Endothelial cell of umbilical vein (primary cell): ENCODE results near the gene CELSR1. TPM values are rescaled to one million over a fixed set of nuclear protein-coding genes. Genes with fewer than 3 reads are reported as not detected.

Experiments
- BruUV-seq: library from RNA; stranded (reverse); fragments of 400-500 nt; replicated peaks from 2 replicates; lab custom pipeline; 2021; lab: Mats Ljungman, UMichigan
- CTCF ChIA-PET: fragments of 300-600, 350-600 bp; sonication (Branson Sonifier 250); formaldehyde crosslinking; loops from one replicate; lab custom pipeline; 2021; ENCODE audit warnings: antibody characterized with exemption, inconsistent platforms; lab: Charles Lee
- POLR2A ChIA-PET: fragments of 300-600, 350-600 bp; sonication (Branson Sonifier 250); formaldehyde crosslinking; loops from one replicate; lab custom pipeline; 2021; ENCODE audit warnings: antibody characterized with exemption, inconsistent platforms; lab: Charles Lee
- DNase-seq: peaks from one replicate; pipeline ENCODE4 v3.0.0-alpha.2; 2011; ENCODE audit warnings: low read depth, low spot score
- FAIRE-seq: peaks from 2 replicates; lab custom pipeline; 2011; peaks lifted over from hg19 to GRCh38; lab: Jason Lieb, UNC
- H2AFZ ChIP-seq: 2 replicates; pipeline ENCODE4 v1.6.0; 2012; ENCODE audit warnings: low read depth, low read length, control low read depth, inconsistent platforms
- H3K27ac ChIP-seq: 2 replicates; pipeline ENCODE4 v1.5.1; 2011; ENCODE audit warnings: low read depth, mild to moderate bottlenecking, control low read depth, low read length, moderate library complexity; ENCODE audit not compliant: insufficient read depth
- H3K27me3 ChIP-seq, 2 experiments: 2 replicates each; pipeline versions ENCODE4 v1.6.0 to v1.6.1; 2011; ENCODE audit warnings: low read length in 2 of 2, mixed read lengths in 1 of 2; ENCODE audit not compliant: control insufficient read depth in 2 of 2, insufficient read depth in 2 of 2
- H3K36me3 ChIP-seq, 2 experiments: 2 replicates in 1 of 2; 3 replicates in 1 of 2; pipeline ENCODE4 v1.5.1; 2011; ENCODE audit warnings: low read length in 2 of 2, mild to moderate bottlenecking in 1 of 2, moderate library complexity in 1 of 2; ENCODE audit not compliant: control insufficient read depth in 2 of 2, insufficient read depth in 2 of 2; ENCODE audit errors: extremely low read depth in 1 of 2
- H3K4me1 ChIP-seq: 3 replicates; pipeline ENCODE4 v1.5.1; 2011; ENCODE audit warnings: mild to moderate bottlenecking, low read length; ENCODE audit not compliant: control insufficient read depth, insufficient read depth; ENCODE audit errors: extremely low read depth
- H3K4me2 ChIP-seq: 2 replicates; pipeline ENCODE4 v1.6.1; 2011; ENCODE audit warnings: low read length, control low read depth, mixed read lengths; ENCODE audit not compliant: insufficient read depth
- H3K4me3 ChIP-seq, 3 experiments: fragments of 200-600 bp in 1 of 3; sonication (generic), shearing (Covaris generic) in 1 of 3; replicated peaks in 1 of 3; 2 replicates each; pipeline ENCODE4 v1.5.1; 2011 to 2016; ENCODE audit warnings: control low read depth in 3 of 3, low read length in 3 of 3, mild to moderate bottlenecking in 2 of 3, inconsistent platforms in 1 of 3, low read depth in 1 of 3, moderate library complexity in 1 of 3; ENCODE audit not compliant: insufficient read depth in 1 of 3
- H3K79me2 ChIP-seq: 2 replicates; pipeline ENCODE4 v1.6.0; 2012; ENCODE audit warnings: low read length, inconsistent platforms; ENCODE audit not compliant: control insufficient read depth, insufficient read depth
- H3K9ac ChIP-seq: replicated peaks from 2 replicates; pipeline ENCODE3; 2011; ENCODE audit warnings: low read length, control low read depth; ENCODE audit not compliant: insufficient read depth; ENCODE audit errors: extremely low read depth
- H3K9me1 ChIP-seq: replicated peaks from 3 replicates; pipeline ENCODE4 v1.6.0; 2011; ENCODE audit warnings: mild to moderate bottlenecking, low read length; ENCODE audit not compliant: control insufficient read depth, insufficient read depth; ENCODE audit errors: extremely low read depth
- H3K9me3 ChIP-seq: replicated peaks from 2 replicates; pipeline ENCODE4 v1.5.1; 2012; ENCODE audit warnings: low read length, inconsistent platforms; ENCODE audit not compliant: control insufficient read depth, insufficient read depth
- H4K20me1 ChIP-seq: replicated peaks from 2 replicates; pipeline ENCODE3; 2011; ENCODE audit warnings: mild to moderate bottlenecking, low read length; ENCODE audit not compliant: control insufficient read depth, insufficient read depth; ENCODE audit errors: extremely low read depth
- EZH2 ChIP-seq: IDR thresholded peaks from 2 replicates; pipeline ENCODE4 v1.6.1; 2012; ENCODE audit warnings: borderline replicate concordance, low read depth, mild to moderate bottlenecking, moderate library complexity, low read length, inconsistent platforms; ENCODE audit not compliant: severe bottlenecking
- FOS ChIP-seq: IDR thresholded peaks from 2 replicates; pipeline ENCODE4 v1.6.1; 2011; ENCODE audit warnings: mild to moderate bottlenecking, low read length, moderate library complexity, borderline replicate concordance; ENCODE audit not compliant: insufficient read depth
- GATA2 ChIP-seq: IDR thresholded peaks from 2 replicates; pipeline ENCODE4 v1.7.0; 2011; ENCODE audit warnings: low read depth, mild to moderate bottlenecking, moderate library complexity, mixed read lengths, low read length; ENCODE audit not compliant: insufficient read length, insufficient read depth
- JUN ChIP-seq: IDR thresholded peaks from 2 replicates; pipeline ENCODE4 v1.6.1; 2011; ENCODE audit warnings: borderline replicate concordance, low read depth; ENCODE audit not compliant: insufficient read length, insufficient read depth
- MYC ChIP-seq: IDR thresholded peaks from one replicate; pipeline ENCODE4 v1.6.1; 2011; ENCODE audit warnings: mild to moderate bottlenecking, low read depth, low read length
- POLR2A ChIP-seq: IDR thresholded peaks from 2 replicates; pipeline ENCODE4 v1.6.1; 2012; ENCODE audit warnings: low read depth, mild to moderate bottlenecking, control low read depth, low read length
- POLR2AphosphoS5 ChIP-seq: IDR thresholded peaks from 2 replicates; pipeline ENCODE4 v1.6.1; 2012; ENCODE audit warnings: low read depth, mild to moderate bottlenecking, control low read depth, low read length, moderate library complexity; ENCODE audit not compliant: insufficient read depth
- dilution Hi-C: fragments of 300-500 bp; cut with MboI; formaldehyde crosslinking; loops from one replicate; pipeline ENCODE4 v1.15.0; 2019; ENCODE audit warnings: low sequenced_read_pairs; ENCODE audit not compliant: extremely low pct_ligation_motif_present
- intact Hi-C: fragments of 100-400 bp; cut with micrococcal nuclease; formaldehyde crosslinking; loops from one replicate; pipeline ENCODE4 v1.10.0; 2022
- polyA plus RNA-seq, 4 experiments: library from polyadenylated mRNA; depleted of rRNA in 3 of 4; stranded (reverse) in 3 of 4; unstranded in 1 of 4; fragments of >200 nt; gene quantifications; 2 replicates each; pipeline versions ENCODE4 v1.2.1 to v1.2.3, GENCODE V29; 2011 to 2012; ENCODE audit warnings: missing spikeins in 1 of 4
- total RNA-seq: library from RNA; stranded (reverse); gene quantifications from 2 replicates; pipeline ENCODE4 v1.2.3, GENCODE V29; 2021
- TF ChIP-seq, protein P1 (sequence below), 2 donors: IDR thresholded peaks; 1 replicate in 1 of 2; 2 replicates in 1 of 2; pipeline ENCODE4 v1.5.1; 2011; ENCODE audit warnings: low read length in 2 of 2, mild to moderate bottlenecking in 2 of 2, moderate library complexity in 2 of 2, control low read depth in 1 of 2, inconsistent platforms in 1 of 2, low read depth in 1 of 2; ENCODE audit not compliant: insufficient read depth in 1 of 2; ENCODE audit errors: extremely low read depth in 1 of 2
- TF ChIP-seq, protein P2 (sequence below): IDR thresholded peaks from 2 replicates; pipeline ENCODE4 v1.6.1; 2011; ENCODE audit not compliant: insufficient read depth, insufficient read length

The CELSR1 gene
- total and polyA plus RNA-seq, 2 donors (not counting 3 experiments of a cell fraction or from before 2014, with no cell fraction given) = 3.7 to 5.4 TPM

DNA sequence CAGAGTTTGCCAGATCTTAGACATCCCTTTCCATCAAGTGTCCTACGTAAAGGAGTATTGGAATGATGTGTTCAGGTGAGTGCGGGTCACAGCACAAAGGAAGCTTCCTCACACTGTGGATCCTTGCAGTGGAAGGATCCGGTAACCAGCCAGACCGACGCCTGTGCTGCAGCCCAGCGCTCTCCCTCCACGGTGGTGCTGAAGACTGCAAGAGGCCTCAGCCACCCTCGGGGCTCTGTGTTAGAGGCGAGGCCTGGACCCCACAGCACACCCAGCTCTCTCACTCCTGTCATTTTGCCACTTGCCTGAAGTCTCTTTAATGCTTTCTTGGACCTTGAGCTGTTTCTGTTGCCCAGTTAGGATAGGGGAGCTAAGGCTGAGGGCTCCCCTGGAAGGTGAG is 199.6 kb downstream of the CELSR1 start:
- H3K9me3 ChIP-seq = no peaks in the 10 kb centered on the region
- no peak overlapping the region for H3K4me3 ChIP-seq
- H3K27me3 ChIP-seq = no peaks in the 10 kb centered on the region
- no peaks in the 10 kb centered on the region for H3K9me1 ChIP-seq
- no peaks in the 10 kb centered on the region for H4K20me1 ChIP-seq
- FAIRE-seq (no peak), DNase-seq (no peak)
- no peak overlapping the region for H3K9ac ChIP-seq
- TF ChIP-seq POLR2AphosphoS5 (no peak), GATA2 (no peak), MYC (no peak), POLR2A (no peak), EZH2 (no peak), JUN (no peak), FOS (no peak)
- TF ChIP-seq, protein P1, sequence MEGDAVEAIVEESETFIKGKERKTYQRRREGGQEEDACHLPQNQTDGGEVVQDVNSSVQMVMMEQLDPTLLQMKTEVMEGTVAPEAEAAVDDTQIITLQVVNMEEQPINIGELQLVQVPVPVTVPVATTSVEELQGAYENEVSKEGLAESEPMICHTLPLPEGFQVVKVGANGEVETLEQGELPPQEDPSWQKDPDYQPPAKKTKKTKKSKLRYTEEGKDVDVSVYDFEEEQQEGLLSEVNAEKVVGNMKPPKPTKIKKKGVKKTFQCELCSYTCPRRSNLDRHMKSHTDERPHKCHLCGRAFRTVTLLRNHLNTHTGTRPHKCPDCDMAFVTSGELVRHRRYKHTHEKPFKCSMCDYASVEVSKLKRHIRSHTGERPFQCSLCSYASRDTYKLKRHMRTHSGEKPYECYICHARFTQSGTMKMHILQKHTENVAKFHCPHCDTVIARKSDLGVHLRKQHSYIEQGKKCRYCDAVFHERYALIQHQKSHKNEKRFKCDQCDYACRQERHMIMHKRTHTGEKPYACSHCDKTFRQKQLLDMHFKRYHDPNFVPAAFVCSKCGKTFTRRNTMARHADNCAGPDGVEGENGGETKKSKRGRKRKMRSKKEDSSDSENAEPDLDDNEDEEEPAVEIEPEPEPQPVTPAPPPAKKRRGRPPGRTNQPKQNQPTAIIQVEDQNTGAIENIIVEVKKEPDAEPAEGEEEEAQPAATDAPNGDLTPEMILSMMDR (IDR thresholded peaks at IDR 0.05; ENCODE audit: extremely low read depth in 1 of 2, insufficient read depth in 1 of 2, low read depth in 1 of 2, low read length in 2 of 2) = no peak
- TF ChIP-seq, protein P2, sequence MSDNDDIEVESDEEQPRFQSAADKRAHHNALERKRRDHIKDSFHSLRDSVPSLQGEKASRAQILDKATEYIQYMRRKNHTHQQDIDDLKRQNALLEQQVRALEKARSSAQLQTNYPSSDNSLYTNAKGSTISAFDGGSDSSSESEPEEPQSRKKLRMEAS = no peak
- intact Hi-C loops (no loop called here), dilution Hi-C loops (no loop called here)
- H3K27ac ChIP-seq = no peak overlapping the region
- peaks cover 32% of the 10 kb centered on the region for H3K79me2 ChIP-seq
- no peak overlapping the region for H2AFZ ChIP-seq
- BruUV-seq = no TSS peak
- peaks cover 9 to 23% of the 10 kb centered on the region in 2 experiments for H3K36me3 ChIP-seq
- no peak overlapping the region for H3K4me2 ChIP-seq
- ChIA-PET POLR2A (no interaction called here), CTCF (no interaction called here)
- peaks cover 7% of the 10 kb centered on the region for H3K4me1 ChIP-seq
